GM18951 (cell line): Measurements from ENCODE around the gene GLYAT.

Source experiments
- POLR2A ChIP-seq: IDR thresholded peaks from 4 replicates; pipeline ENCODE4 v1.6.1; 2011; ENCODE audit warnings: mild to moderate bottlenecking; ENCODE audit not compliant: insufficient read length, insufficient read depth; ENCODE audit errors: extremely low read depth
- in situ Hi-C: fragments of 300-500 bp; cut with MboI; formaldehyde crosslinking; loops from one replicate; pipeline ENCODE4 v1.12.0; 2022; ENCODE audit warnings: low sequenced_read_pairs, mixed read lengths, inconsistent platforms; ENCODE audit not compliant: unreplicated experiment

The GLYAT gene

GRCh38 chr11:58731819-58732218 lies at the start of gene GLYAT:
TSS of gene GLYAT (minus strand) at chr11:58731943. CDS start at chr11:58724496, 7,447 bp downstream.
- in situ Hi-C loops: no loop called here
- TF ChIP-seq POLR2A: no peak

GRCh38 chr11:58781345-58781744 lies 49.6 kb upstream of the GLYAT start:
- in situ Hi-C loops: no loop called here
- TF ChIP-seq POLR2A: no peak

- in situ Hi-C loops: no loop called here
Measured at GRCh38 chr11:58780578-58780977, 48.8 kb upstream of the GLYAT start.

GRCh38 chr11:58776891-58777710 lies 45.4 kb upstream of the GLYAT start:
- in situ Hi-C loops: no loop called here

More at GRCh38 chr11:58780578-58780977, 48.8 kb upstream of the GLYAT start:
- no peak for TF ChIP-seq POLR2A

GRCh38 chr11:58775066-58775708 lies 43.4 kb upstream of the GLYAT start:
- no peak for TF ChIP-seq POLR2A
- in situ Hi-C loops: no loop called here

More at GRCh38 chr11:58776891-58777710, 45.4 kb upstream of the GLYAT start:
- TF ChIP-seq POLR2A: no peak

- no peak for TF ChIP-seq POLR2A
- in situ Hi-C loops: no loop called here
Measured at GRCh38 chr11:58774164-58774593, 42.4 kb upstream of the GLYAT start.

- no peak for TF ChIP-seq POLR2A
- in situ Hi-C loops: no loop called here
Measured at GRCh38 chr11:58773337-58773736, 41.6 kb upstream of the GLYAT start.

GRCh38 chr11:58772329-58773285 lies 40.9 kb upstream of the GLYAT start:
- no peak for TF ChIP-seq POLR2A
- in situ Hi-C loops: no loop called here

- in situ Hi-C loops: no loop called here
- no peak for TF ChIP-seq POLR2A
Measured at GRCh38 chr11:58771458-58771855, 39.7 kb upstream of the GLYAT start.

GRCh38 chr11:58770627-58771457 lies 39.1 kb upstream of the GLYAT start:
- no peak for TF ChIP-seq POLR2A
- in situ Hi-C loops: no loop called here

GRCh38 chr11:58770166-58770565 lies 38.4 kb upstream of the GLYAT start:
- in situ Hi-C loops: no loop called here
- TF ChIP-seq POLR2A: no peak

- in situ Hi-C loops: no loop called here
Measured at GRCh38 chr11:58769308-58769707, 37.6 kb upstream of the GLYAT start.

More at GRCh38 chr11:58769308-58769707, 37.6 kb upstream of the GLYAT start:
- no peak for TF ChIP-seq POLR2A
